BE2C (cell line): ENCODE results near the gene ABCD1.

Experiments
- DNase-seq: peaks from one replicate; pipeline ENCODE4 v3.0.0-alpha.2; 2020
- H3K27me3 ChIP-seq: fragments of 250-450 bp; sonication (Bioruptor Pico); 2 replicates; pipeline ENCODE4 v1.5.1; 2020; ENCODE audit warnings: mild to moderate bottlenecking
- H3K36me3 ChIP-seq: fragments of 250-450 bp; sonication (Bioruptor Pico); 2 replicates; pipeline ENCODE4 v1.5.1; 2020; ENCODE audit warnings: mild to moderate bottlenecking
- H3K4me1 ChIP-seq: fragments of 250-450 bp; sonication (Bioruptor Pico); 2 replicates; pipeline ENCODE4 v1.5.1; 2020
- H3K4me3 ChIP-seq: 2 replicates; pipeline ENCODE4 v1.5.1; 2011; ENCODE audit warnings: low read depth, low read length
- H3K9me3 ChIP-seq: fragments of 250-450 bp; sonication (Bioruptor Pico); 2 replicates; pipeline ENCODE4 v1.5.1; 2020
- TF ChIP-seq, protein P1 (sequence below): IDR thresholded peaks from 2 replicates; pipeline ENCODE4 v1.5.1; 2012; ENCODE audit warnings: mild to moderate bottlenecking, low read depth, low read length

Gene ABCD1

DNA sequence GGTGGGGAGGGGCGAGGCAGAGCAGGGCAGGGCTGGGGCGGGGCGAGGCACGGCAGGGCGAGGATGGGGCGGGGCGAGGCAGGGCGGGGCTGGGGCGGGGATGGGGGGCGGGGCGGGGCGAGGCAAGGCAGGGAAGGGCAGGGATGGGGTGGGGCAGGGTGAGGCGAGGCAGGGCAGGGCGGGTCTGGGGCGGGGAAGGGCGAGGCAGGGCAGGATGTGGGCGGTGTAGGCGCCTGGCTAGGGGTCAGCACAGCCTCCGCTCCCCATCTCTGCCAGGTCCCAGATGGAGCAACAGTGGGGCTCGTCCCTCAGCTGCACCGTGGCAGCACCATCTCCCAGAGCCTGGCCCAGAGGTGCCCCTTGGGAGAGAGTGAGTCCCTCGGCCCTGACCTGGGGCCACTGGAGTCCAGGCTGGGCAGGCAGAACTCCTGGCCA lies 52.0 kb downstream of the ABCD1 start:
- Histone ChIP-seq H3K4me3 (no peak overlapping the region), H3K36me3 (no peaks in the 10 kb centered on the region), H3K9me3 (no peaks in the 10 kb centered on the region), H3K27me3 (no peaks in the 10 kb centered on the region), H3K4me1 (peaks cover 13% of the 10 kb centered on the region)
- DNase-seq, result no peak
- TF ChIP-seq, protein P1, sequence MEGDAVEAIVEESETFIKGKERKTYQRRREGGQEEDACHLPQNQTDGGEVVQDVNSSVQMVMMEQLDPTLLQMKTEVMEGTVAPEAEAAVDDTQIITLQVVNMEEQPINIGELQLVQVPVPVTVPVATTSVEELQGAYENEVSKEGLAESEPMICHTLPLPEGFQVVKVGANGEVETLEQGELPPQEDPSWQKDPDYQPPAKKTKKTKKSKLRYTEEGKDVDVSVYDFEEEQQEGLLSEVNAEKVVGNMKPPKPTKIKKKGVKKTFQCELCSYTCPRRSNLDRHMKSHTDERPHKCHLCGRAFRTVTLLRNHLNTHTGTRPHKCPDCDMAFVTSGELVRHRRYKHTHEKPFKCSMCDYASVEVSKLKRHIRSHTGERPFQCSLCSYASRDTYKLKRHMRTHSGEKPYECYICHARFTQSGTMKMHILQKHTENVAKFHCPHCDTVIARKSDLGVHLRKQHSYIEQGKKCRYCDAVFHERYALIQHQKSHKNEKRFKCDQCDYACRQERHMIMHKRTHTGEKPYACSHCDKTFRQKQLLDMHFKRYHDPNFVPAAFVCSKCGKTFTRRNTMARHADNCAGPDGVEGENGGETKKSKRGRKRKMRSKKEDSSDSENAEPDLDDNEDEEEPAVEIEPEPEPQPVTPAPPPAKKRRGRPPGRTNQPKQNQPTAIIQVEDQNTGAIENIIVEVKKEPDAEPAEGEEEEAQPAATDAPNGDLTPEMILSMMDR, result no peak

DNA sequence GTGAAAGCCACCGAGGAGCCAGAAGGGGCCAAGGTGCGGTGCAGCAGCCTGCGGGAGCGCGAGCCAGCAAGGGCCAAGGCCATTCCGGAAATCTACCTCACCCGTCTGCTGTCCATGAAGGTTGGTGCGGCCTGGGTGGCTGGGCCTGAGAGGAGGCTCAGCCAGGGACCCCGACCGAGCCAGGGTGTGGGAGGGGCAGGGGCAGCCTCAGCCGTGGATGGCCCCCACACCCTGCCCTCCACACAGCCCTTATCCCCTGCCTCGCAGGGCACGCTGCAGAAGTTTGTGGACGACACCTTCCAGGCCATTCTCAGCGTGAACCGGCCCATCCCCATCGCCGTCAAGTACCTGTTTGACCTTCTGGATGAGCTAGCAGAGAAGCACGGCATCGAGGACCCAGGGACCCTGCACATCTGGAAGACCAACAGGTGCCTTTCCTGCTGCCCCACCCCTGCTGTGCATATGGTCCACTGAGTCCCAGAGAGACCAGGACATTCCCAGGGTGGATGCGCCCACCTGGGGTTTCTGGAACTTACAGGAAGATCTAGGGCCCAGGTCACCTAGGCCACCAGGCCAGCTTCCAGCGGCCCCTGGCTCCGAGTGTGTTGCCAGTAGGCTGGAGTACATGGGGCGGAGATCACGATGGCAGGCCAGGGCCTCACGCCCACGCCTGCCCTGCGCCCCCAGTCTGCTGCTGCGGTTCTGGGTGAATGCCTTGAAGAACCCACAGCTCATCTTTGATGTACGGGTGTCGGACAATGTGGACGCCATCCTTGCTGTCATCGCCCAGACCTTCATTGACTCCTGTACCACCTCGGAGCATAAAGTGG lies 52.8 kb downstream of the ABCD1 start:
- no peaks in the 10 kb centered on the region for H3K9me3 ChIP-seq
- TF ChIP-seq, protein P1, result no peak
- DNase-seq, result peak; percentile 2

DNA sequence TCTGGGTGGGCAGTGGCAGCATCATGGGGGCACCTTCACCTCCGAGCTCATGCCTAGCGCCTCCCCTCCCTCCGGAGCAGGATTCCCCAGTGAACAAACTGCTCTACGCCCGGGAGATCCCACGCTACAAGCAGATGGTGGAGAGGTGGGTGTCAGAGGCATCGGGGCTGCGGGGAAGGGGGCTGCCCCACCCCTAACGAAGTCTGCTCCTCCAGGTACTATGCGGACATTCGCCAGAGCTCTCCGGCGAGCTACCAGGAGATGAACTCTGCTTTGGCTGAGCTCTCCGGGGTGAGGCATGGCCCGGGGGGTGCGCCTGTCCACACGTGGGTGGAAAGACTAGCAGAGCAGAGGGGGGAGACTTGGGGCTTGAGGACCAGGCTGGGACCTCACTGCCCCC lies 53.5 kb downstream of the ABCD1 start:
- Histone ChIP-seq H3K4me3 (no peak overlapping the region), H3K36me3 (no peaks in the 10 kb centered on the region), H3K27me3 (no peaks in the 10 kb centered on the region), H3K4me1 (peaks cover 20% of the 10 kb centered on the region), H3K9me3 (no peaks in the 10 kb centered on the region)
- DNase-seq, result peak; percentile 3
- TF ChIP-seq, protein P1, result no peak

More for the DNA sequence above, 52.8 kb downstream of the ABCD1 start:
- Histone ChIP-seq H3K27me3 (no peaks in the 10 kb centered on the region), H3K4me3 (no peak overlapping the region), H3K36me3 (no peaks in the 10 kb centered on the region), H3K4me1 (peaks cover 19% of the 10 kb centered on the region)

DNA sequence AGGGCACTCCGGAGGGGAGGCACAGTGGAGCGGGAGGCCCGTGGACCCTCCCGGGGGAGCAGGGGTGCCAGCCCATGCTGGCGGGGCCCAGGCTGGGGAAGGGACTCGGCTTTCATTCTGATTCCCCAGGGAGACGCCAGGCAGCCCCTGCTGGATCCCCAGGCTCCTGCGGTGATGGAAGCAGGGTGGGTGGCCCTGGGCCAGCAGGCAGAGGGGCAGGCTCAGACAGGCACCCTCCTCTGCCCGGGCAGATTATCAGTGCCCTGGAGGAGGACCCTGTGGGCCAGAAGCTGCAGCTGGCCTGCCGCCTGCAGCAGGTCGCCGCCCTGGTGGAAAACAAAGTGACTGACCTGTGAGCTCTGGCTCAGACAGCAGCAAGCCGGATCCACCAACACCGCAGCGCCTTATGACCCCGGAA lies 54.0 kb downstream of the ABCD1 start:
- Histone ChIP-seq H3K4me3 (no peak overlapping the region), H3K4me1 (peaks cover 20% of the 10 kb centered on the region), H3K27me3 (no peaks in the 10 kb centered on the region), H3K36me3 (no peaks in the 10 kb centered on the region), H3K9me3 (no peaks in the 10 kb centered on the region)
- TF ChIP-seq, protein P1, result no peak
- DNase-seq, result no peak

DNA sequence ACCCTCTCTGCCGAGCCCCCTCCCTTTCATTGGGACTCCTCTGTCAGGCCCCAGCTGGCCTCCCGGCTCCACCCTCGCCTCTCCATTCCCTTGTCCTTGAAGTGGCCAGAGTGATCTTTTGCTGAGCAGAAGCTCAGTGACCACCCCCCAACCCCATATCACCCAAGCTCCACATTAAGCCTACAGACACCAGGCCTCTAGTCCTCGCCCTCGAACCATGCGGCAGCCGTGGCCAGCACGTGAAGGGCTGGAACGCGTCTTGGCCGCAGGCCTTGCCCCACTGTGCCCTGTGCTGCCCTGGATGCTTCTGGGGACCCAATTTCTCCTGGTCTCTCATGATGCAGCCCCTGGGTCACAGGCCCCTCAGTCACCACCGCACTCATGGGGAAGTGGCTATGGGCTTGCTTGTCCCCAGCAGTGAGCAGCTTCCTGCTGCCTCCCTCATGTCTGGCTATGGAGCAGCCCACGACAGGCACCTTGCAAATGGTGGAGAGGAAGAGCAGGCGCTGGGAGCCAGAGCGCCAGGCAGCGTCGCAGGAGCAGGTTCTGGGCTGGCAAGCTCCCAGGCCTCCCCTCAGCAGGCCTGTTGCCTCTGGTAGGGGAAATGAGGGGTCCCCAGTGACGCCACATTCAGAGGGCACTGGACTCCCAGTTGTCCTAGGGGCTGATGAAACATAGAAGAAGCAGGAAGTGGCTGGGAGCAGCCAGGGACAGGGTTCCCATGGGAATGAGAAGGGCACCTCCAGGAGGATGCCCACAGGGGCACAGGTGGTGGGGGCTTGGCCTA lies 55.4 kb downstream of the ABCD1 start:
- no peak for DNase-seq
- no peak overlapping the region for H3K4me3 ChIP-seq
- H3K36me3 ChIP-seq, result no peaks in the 10 kb centered on the region
- TF ChIP-seq, protein P1, result no peak
- H3K9me3 ChIP-seq, result no peaks in the 10 kb centered on the region
- peaks cover 20% of the 10 kb centered on the region for H3K4me1 ChIP-seq
- H3K27me3 ChIP-seq, result no peaks in the 10 kb centered on the region
